K562 (cell line): ENCODE measurements around the gene SLC45A3. TPM values are rescaled to one million over a fixed set of nuclear protein-coding genes. Genes with fewer than 3 reads are reported as not detected.

ENCODE experiments used
- ARID2 ChIP-seq: fragments of 450-650 bp; IDR thresholded peaks from 2 replicates; pipeline ENCODE4 v1.6.1; 2017; ENCODE audit warnings: antibody characterized with exemption, mild to moderate bottlenecking
- ATF7 ChIP-seq: fragments of 450-650 bp; IDR thresholded peaks from 2 replicates; pipeline ENCODE4 v1.7.1; 2014; ENCODE audit warnings: mild to moderate bottlenecking, moderate library complexity
- CCNT2 ChIP-seq: IDR thresholded peaks from 2 replicates; pipeline ENCODE4 v1.6.1; 2011; ENCODE audit warnings: borderline replicate concordance, low read depth, mild to moderate bottlenecking, moderate library complexity, mixed read lengths, low read length; ENCODE audit not compliant: insufficient read length; ENCODE audit errors: extremely low read depth
- CREM ChIP-seq: IDR thresholded peaks from 2 replicates; pipeline ENCODE4 v1.6.1; 2014; ENCODE audit warnings: antibody characterized with exemption, low read depth
- CXXC5 ChIP-seq: fragments of 250-450 bp; sonication (Bioruptor Pico); IDR thresholded peaks from 2 replicates; pipeline ENCODE4 v1.8.0; 2022; ENCODE audit warnings: inconsistent platforms, mild to moderate bottlenecking, moderate library complexity
- DACH1 ChIP-seq: fragments of 450-650 bp; IDR thresholded peaks from 2 replicates; pipeline ENCODE4 v1.6.1; 2018; ENCODE audit not compliant: partially characterized antibody
- DMBX1 ChIP-seq: fragments of 250-450 bp; sonication (Bioruptor Pico); IDR thresholded peaks from 2 replicates; pipeline ENCODE4 v1.8.0; 2022; ENCODE audit warnings: inconsistent platforms, mild to moderate bottlenecking, moderate library complexity, borderline replicate concordance
- HDAC8 ChIP-seq: fragments of 450-650 bp; IDR thresholded peaks from 2 replicates; pipeline ENCODE4 v1.6.1; 2016; ENCODE audit warnings: mild to moderate bottlenecking, missing genetic modification characterization, moderate library complexity, missing compliant biosample characterization
- KLF16 ChIP-seq: IDR thresholded peaks from 2 replicates; pipeline ENCODE4 v1.6.1; 2016; ENCODE audit warnings: antibody characterized with exemption
- PCBP1 ChIP-seq: fragments of 200-400 bp; formaldehyde crosslinking; IDR thresholded peaks from 2 replicates; pipeline ENCODE4 v1.6.1; 2018; ENCODE audit warnings: mild to moderate bottlenecking, low read depth, low read length; ENCODE audit not compliant: poor library complexity, severe bottlenecking
- RB1 ChIP-seq: fragments of 450-650 bp; IDR thresholded peaks from 2 replicates; pipeline ENCODE4 v1.6.1; 2017; ENCODE audit warnings: low read depth, mild to moderate bottlenecking
- SMC3 ChIP-seq: conservative IDR thresholded peaks from 2 replicates; pipeline ENCODE4 v1.6.1; 2011; ENCODE audit warnings: low read depth, low read length, improper control_type of control experiment; ENCODE audit not compliant: insufficient read depth
- SNIP1 ChIP-seq: fragments of 450-650 bp; IDR thresholded peaks from 2 replicates; pipeline ENCODE4 v1.7.1; 2017; ENCODE audit warnings: low read depth, mild to moderate bottlenecking
- TARDBP ChIP-seq: fragments of 450-650 bp; IDR thresholded peaks from 2 replicates; pipeline ENCODE4 v1.6.1; 2016
- TCF3 ChIP-seq: sonication (generic); formaldehyde crosslinking; IDR thresholded peaks from 2 replicates; pipeline ENCODE4 v1.4.0; 2020; ENCODE audit warnings: mild to moderate bottlenecking, missing genetic modification reagents
- ZNF764 ChIP-seq: fragments of 250-450 bp; sonication (Bioruptor Pico); IDR thresholded peaks from 2 replicates; pipeline ENCODE4 v1.4.0; 2020; ENCODE audit warnings: low read depth, mild to moderate bottlenecking, moderate library complexity
- ZSCAN29 ChIP-seq: fragments of 450-650 bp; IDR thresholded peaks from 2 replicates; pipeline ENCODE4 v1.6.1; 2017
- polyA plus RNA-seq, 8 experiments: library from polyadenylated mRNA; depleted of rRNA in 4 of 8; stranded (reverse) in 5 of 8; unstranded in 3 of 8; fragments of >200 nt; fragmentation: Nextera tagmentation in 2 of 8; fragmentation: Illumina TruSeq in 1 of 8; extraction: Ambion mirVana in 2 of 8; extraction: Trizol in 1 of 8; gene quantifications; 2 replicates each; pipeline versions ENCODE4 v1.2.1 to v1.2.3, GENCODE V29; 2011 to 2014; ENCODE audit warnings: inconsistent platforms in 1 of 8, missing spikeins in 1 of 8
- total RNA-seq, 7 experiments: library from RNA; depleted of rRNA in 6 of 7; stranded (reverse); fragments of >200 nt in 6 of 7; fragmentation: Illumina TruSeq in 2 of 7; extraction: Trizol in 2 of 7; gene quantifications; 2 replicates each; pipeline versions ENCODE4 v1.2.1 to v1.2.3, GENCODE V29; 2011 to 2021; ENCODE audit warnings: low replicate concordance in 1 of 7
- TF ChIP-seq, protein P1 (sequence below), 2 experiments: fragments of 450-650 bp; formaldehyde crosslinking in 1 of 2; IDR thresholded peaks; 2 replicates each; pipeline versions ENCODE4 v1.4.0 to v1.6.1; 2014 to 2020; ENCODE audit warnings: mild to moderate bottlenecking in 2 of 2, borderline replicate concordance in 1 of 2, low read depth in 1 of 2
- TF ChIP-seq, protein P2 (sequence below): fragments of 450-650 bp; formaldehyde crosslinking; IDR thresholded peaks from 2 replicates; pipeline ENCODE4 v1.4.0; 2020; ENCODE audit warnings: mild to moderate bottlenecking, moderate library complexity

SLC45A3 gene
- total and polyA plus RNA-seq, 9 of the 15 experiments (the other 6 are each of a cell fraction or from before 2014, with no cell fraction given), result 0.06 to 3.3 (median 1.3) TPM

DNA sequence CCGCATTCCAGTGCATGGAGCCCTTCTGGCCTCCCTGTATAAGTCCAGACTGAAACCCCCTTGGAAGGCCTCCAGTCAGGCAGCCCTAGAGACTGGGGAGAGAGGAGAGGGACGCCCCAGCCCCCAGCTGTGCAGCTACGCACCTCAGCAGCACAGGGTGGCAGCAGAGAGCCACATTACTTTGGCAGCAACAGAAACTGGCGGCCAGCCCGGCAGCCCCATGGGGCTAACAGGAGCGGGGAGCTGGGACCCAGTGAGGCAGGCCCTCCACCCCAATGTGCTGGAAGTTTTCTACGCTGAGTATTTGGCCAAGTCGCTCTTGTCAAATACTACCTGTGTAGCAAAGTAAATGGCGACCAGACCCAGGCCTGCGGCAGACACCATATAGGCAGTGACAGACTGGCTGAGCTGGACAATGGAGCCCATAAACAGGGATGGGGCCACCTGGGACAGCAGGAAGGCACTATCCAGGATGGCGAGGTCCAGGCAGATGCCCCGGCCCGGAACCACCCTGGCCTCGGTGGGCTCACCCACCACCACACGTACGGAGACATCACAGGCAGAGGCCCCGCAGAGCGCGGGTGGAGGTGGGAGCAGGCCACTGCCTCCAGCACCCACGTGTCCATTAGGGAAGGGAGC lies 21.2 kb downstream of the SLC45A3 start (continued):
- TF ChIP-seq, protein P1, sequence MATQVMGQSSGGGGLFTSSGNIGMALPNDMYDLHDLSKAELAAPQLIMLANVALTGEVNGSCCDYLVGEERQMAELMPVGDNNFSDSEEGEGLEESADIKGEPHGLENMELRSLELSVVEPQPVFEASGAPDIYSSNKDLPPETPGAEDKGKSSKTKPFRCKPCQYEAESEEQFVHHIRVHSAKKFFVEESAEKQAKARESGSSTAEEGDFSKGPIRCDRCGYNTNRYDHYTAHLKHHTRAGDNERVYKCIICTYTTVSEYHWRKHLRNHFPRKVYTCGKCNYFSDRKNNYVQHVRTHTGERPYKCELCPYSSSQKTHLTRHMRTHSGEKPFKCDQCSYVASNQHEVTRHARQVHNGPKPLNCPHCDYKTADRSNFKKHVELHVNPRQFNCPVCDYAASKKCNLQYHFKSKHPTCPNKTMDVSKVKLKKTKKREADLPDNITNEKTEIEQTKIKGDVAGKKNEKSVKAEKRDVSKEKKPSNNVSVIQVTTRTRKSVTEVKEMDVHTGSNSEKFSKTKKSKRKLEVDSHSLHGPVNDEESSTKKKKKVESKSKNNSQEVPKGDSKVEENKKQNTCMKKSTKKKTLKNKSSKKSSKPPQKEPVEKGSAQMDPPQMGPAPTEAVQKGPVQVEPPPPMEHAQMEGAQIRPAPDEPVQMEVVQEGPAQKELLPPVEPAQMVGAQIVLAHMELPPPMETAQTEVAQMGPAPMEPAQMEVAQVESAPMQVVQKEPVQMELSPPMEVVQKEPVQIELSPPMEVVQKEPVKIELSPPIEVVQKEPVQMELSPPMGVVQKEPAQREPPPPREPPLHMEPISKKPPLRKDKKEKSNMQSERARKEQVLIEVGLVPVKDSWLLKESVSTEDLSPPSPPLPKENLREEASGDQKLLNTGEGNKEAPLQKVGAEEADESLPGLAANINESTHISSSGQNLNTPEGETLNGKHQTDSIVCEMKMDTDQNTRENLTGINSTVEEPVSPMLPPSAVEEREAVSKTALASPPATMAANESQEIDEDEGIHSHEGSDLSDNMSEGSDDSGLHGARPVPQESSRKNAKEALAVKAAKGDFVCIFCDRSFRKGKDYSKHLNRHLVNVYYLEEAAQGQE (IDR thresholded peaks at IDR 0.05; ENCODE audit: borderline replicate concordance), result peak; percentile 93
- TF ChIP-seq, protein P1 (CRISPR knock-in tag; IDR thresholded peaks at IDR 0.05; ENCODE audit: low read depth), result 0 out of 2 replicates have a peak, but pooled peaks have one; percentile 51
- TF ChIP-seq CCNT2 (no peak), DMBX1 (CRISPR knock-in tag) (no peak), ATF7 (no peak), ARID2 (peak; percentile 69; the same call in 1 of the 2 replicates), HDAC8 (tag) (no peak), ZNF764 (CRISPR knock-in tag) (peak; percentile 84; the same call in 1 of the 2 replicates), TARDBP (0 out of 2 replicates have a peak, but pooled peaks have one; percentile 30), CXXC5 (CRISPR knock-in tag) (0 out of 2 replicates have a peak, but pooled peaks have one; percentile 19), KLF16 (peak; percentile 52; the same call in 1 of the 2 replicates), PCBP1 (no peak), SMC3 (peak; percentile 99), SNIP1 (no peak), CREM (peak; percentile 71), TCF3 (CRISPR knock-in tag) (peak; percentile 24; the same call in 1 of the 2 replicates), ZSCAN29 (no peak), DACH1 (peak; percentile 17), RB1 (peak; percentile 87)
- TF ChIP-seq, protein P2, sequence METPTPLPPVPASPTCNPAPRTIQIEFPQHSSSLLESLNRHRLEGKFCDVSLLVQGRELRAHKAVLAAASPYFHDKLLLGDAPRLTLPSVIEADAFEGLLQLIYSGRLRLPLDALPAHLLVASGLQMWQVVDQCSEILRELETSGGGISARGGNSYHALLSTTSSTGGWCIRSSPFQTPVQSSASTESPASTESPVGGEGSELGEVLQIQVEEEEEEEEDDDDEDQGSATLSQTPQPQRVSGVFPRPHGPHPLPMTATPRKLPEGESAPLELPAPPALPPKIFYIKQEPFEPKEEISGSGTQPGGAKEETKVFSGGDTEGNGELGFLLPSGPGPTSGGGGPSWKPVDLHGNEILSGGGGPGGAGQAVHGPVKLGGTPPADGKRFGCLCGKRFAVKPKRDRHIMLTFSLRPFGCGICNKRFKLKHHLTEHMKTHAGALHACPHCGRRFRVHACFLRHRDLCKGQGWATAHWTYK (CRISPR knock-in tag), result peak; percentile 21; the same call in 1 of the 2 replicates
